K562 (cell line): Measurements from ENCODE around the gene ALG1L2. TPM values are rescaled to one million over a fixed set of nuclear protein-coding genes. Genes with fewer than 3 reads are reported as not detected.
"Not testable (repeated sequence)": the region's sequence is repeated elsewhere in the genome, so short reads cannot be mapped to it uniquely, and the experiment has no call there.

Source experiments
- ATAC-seq: fragments of 200-7000 bp; cut with Tn5 transposase; 3 replicates; pipeline ENCODE4 v1.9.1; 2020; ENCODE audit warnings: moderate library complexity
- BruUV-seq: library from RNA; stranded (reverse); fragments of 400-500 nt; replicated peaks from 2 replicates; lab custom pipeline; 2021; lab: Mats Ljungman, UMichigan
- CTCF ChIA-PET: fragments of 300-600 bp; formaldehyde crosslinking; extraction: SDS; loops from one replicate; lab custom pipeline; 2021; ENCODE audit warnings: low intra/inter-chr PET ratio; lab: Yijun Ruan, JAX
- POLR2A ChIA-PET: fragments of 300-600, 350-650 bp; sonication (Branson Sonifier 250); formaldehyde crosslinking; extraction: SDS; loops from one replicate; lab custom pipeline; 2021; ENCODE audit warnings: antibody characterized with exemption, inconsistent platforms; lab: Yijun Ruan, JAX
- DNase-seq, 4 experiments: peaks; one replicate each; pipeline versions ENCODE4 v3.0.0 to v3.0.0-alpha.2; 2011 to 2018; ENCODE audit warnings: low spot score in 3 of 4, mixed read lengths in 3 of 4; ENCODE audit errors: extremely low read depth in 1 of 4
- FAIRE-seq: peaks from 2 replicates; lab custom pipeline; 2011; peaks lifted over from hg19 to GRCh38; lab: Jason Lieb, UNC
- H2AFZ ChIP-seq: 2 replicates; pipeline ENCODE4 v1.6.0; 2011; ENCODE audit warnings: low read depth, low read length, control low read depth, inconsistent platforms
- H3K27ac ChIP-seq: fragments of 200-600 bp; 3 replicates; pipeline ENCODE4 v1.8.0; 2011; ENCODE audit warnings: low read depth, mild to moderate bottlenecking, control low read depth, inconsistent platforms, low read length, moderate library complexity, mixed read lengths; ENCODE audit errors: extremely low read depth
- H3K27me3 ChIP-seq, 2 experiments: fragments of 300-600 bp in 1 of 2; 2 replicates in 1 of 2; 3 replicates in 1 of 2; pipeline versions ENCODE4 v1.6.0 to v1.8.0; 2011; ENCODE audit warnings: inconsistent platforms in 2 of 2, low read length in 2 of 2, mild to moderate bottlenecking in 1 of 2, mixed read lengths in 1 of 2, moderate library complexity in 1 of 2; ENCODE audit not compliant: control insufficient read depth in 2 of 2, insufficient read depth in 2 of 2
- H3K36me3 ChIP-seq: fragments of 300-600 bp; 3 replicates; pipeline ENCODE4 v1.8.0; 2011; ENCODE audit warnings: mild to moderate bottlenecking, low read length, inconsistent platforms; ENCODE audit not compliant: control insufficient read depth, insufficient read depth
- H3K4me1 ChIP-seq, 2 experiments: fragments of 200-600 bp in 1 of 2; replicated peaks in 1 of 2; 2 replicates in 1 of 2; 3 replicates in 1 of 2; pipeline versions ENCODE4 v1.5.1 to v1.8.0; 2011; ENCODE audit warnings: inconsistent platforms in 2 of 2, low read length in 2 of 2, mild to moderate bottlenecking in 1 of 2, mixed read lengths in 1 of 2, moderate library complexity in 1 of 2; ENCODE audit not compliant: control insufficient read depth in 2 of 2, insufficient read depth in 2 of 2
- H3K4me2 ChIP-seq: 2 replicates; pipeline ENCODE4 v1.6.1; 2011; ENCODE audit warnings: low read length, control low read depth, inconsistent platforms, mixed read lengths; ENCODE audit not compliant: insufficient read depth
- H3K4me3 ChIP-seq: fragments of 200-600 bp; sonication (generic), shearing (Covaris generic); 2 replicates; pipeline ENCODE4 v1.5.1; 2016; ENCODE audit warnings: control low read depth, inconsistent platforms
- H3K79me2 ChIP-seq: fragments of 200-600 bp; 3 replicates; pipeline ENCODE4 v1.8.0; 2011; ENCODE audit warnings: low read length, inconsistent platforms; ENCODE audit not compliant: control insufficient read depth, insufficient read depth
- H3K9ac ChIP-seq, 2 experiments: 2 replicates each; pipeline versions ENCODE4 v1.6.0 to v1.6.1; 2011; ENCODE audit warnings: low read depth in 2 of 2, low read length in 2 of 2, control low read depth in 1 of 2, inconsistent platforms in 1 of 2, mild to moderate bottlenecking in 1 of 2, mixed read lengths in 1 of 2; ENCODE audit not compliant: insufficient read depth in 1 of 2
- H3K9me1 ChIP-seq: one replicate; pipeline ENCODE4 v1.6.0; 2011; ENCODE audit warnings: inconsistent platforms, mild to moderate bottlenecking, low read length, moderate library complexity; ENCODE audit not compliant: control insufficient read depth, insufficient read depth
- H3K9me3 ChIP-seq: replicated peaks from 2 replicates; pipeline ENCODE4 v1.5.1; 2011; ENCODE audit warnings: low read depth, low read length, inconsistent platforms; ENCODE audit not compliant: control insufficient read depth, insufficient read depth
- H4K20me1 ChIP-seq: replicated peaks from 2 replicates; pipeline ENCODE4 v1.6.1; 2011; ENCODE audit warnings: low read length, inconsistent platforms, mixed read lengths; ENCODE audit not compliant: control insufficient read depth, insufficient read depth
- CTBP1 ChIP-seq: fragments of 450-650 bp; IDR thresholded peaks from 2 replicates; pipeline ENCODE4 v1.6.1; 2016; ENCODE audit warnings: borderline replicate concordance
- JUND ChIP-seq, 2 experiments: IDR thresholded peaks; 2 replicates in 1 of 2; 3 replicates in 1 of 2; pipeline ENCODE4 v1.6.1; 2011; ENCODE audit warnings: borderline replicate concordance in 2 of 2, low read depth in 2 of 2, low read length in 2 of 2, improper control_type of control experiment in 1 of 2, missing biosample characterization in 1 of 2, missing genetic modification characterization in 1 of 2, missing genetic modification reagents in 1 of 2
- WGBS: fragments of 100-300 bp; shearing (Covaris generic); methylation state at CpG from one replicate; pipeline ENCODE4 v1.1.6; 2016; ENCODE audit warnings: low coverage, mixed read lengths; ENCODE audit not compliant: insufficient coverage; ENCODE audit errors: missing lambda C conversion rate; 5-methylcytosine and 5-hydroxymethylcytosine counted together
- in situ Hi-C: fragments of 300-500 bp; cut with MboI; formaldehyde crosslinking; loops from 4 replicates; pipeline ENCODE4 v1.15.0; 2018; ENCODE audit warnings: inconsistent platforms, mixed read lengths
- intact Hi-C: fragments of 100-400 bp; cut with micrococcal nuclease; formaldehyde crosslinking; loops from 2 replicates; pipeline ENCODE4 v1.14.2; 2022
- polyA plus RNA-seq, 8 experiments: library from polyadenylated mRNA; depleted of rRNA in 4 of 8; stranded (reverse) in 5 of 8; unstranded in 3 of 8; fragments of >200 nt; fragmentation: Nextera tagmentation in 2 of 8; fragmentation: Illumina TruSeq in 1 of 8; extraction: Ambion mirVana in 2 of 8; extraction: Trizol in 1 of 8; gene quantifications; 2 replicates each; pipeline versions ENCODE4 v1.2.1 to v1.2.3, GENCODE V29; 2011 to 2014; ENCODE audit warnings: inconsistent platforms in 1 of 8, missing spikeins in 1 of 8
- total RNA-seq, 7 experiments: library from RNA; depleted of rRNA in 6 of 7; stranded (reverse); fragments of >200 nt in 6 of 7; fragmentation: Illumina TruSeq in 2 of 7; extraction: Trizol in 2 of 7; gene quantifications; 2 replicates each; pipeline versions ENCODE4 v1.2.1 to v1.2.3, GENCODE V29; 2011 to 2021; ENCODE audit warnings: low replicate concordance in 1 of 7
- TF ChIP-seq, protein P1 (sequence below): fragments of 200-800 bp; sonication (Bioruptor generic); IDR thresholded peaks from 2 replicates; pipeline ENCODE4 v1.6.1; 2017; ENCODE audit warnings: missing genetic modification characterization, missing compliant biosample characterization

ALG1L2 gene
- total and polyA plus RNA-seq, 9 of the 15 experiments (the other 6 are each of a cell fraction or from before 2014, with no cell fraction given): 0.10 to 1.1 (median 0.33) TPM; not detected in 2

DNA sequence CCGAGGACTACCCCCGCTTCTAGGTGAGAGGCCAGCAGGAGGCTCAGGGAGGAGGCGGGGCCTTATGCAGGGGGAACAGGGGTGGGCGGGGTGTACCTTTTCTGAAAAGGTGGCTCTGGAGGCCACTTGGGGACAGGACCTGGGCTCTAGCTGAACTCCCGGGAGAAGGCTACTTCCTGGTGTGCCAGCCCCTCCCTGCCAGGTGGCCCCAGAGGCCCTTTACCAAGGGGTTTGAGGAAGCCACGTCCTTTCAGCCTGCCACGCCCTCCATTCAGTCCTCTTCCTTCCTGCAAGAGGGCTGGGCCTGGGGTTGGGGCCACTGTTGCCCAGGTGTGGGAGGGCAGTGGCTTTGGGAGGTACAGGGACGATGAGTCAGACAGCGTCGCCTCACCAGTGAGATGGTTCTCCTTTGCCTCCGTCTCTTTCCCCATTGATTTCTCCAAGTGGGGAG, 12.9 kb downstream of the ALG1L2 start:
- intact Hi-C loops; H3K4me3 ChIP-seq; H4K20me1 ChIP-seq; FAIRE-seq; H3K9me3 ChIP-seq; BruUV-seq; H3K9ac ChIP-seq; H3K27me3 ChIP-seq; H3K27ac ChIP-seq; TF ChIP-seq JUND (tag; IDR thresholded peaks at IDR 0.05; ENCODE audit: borderline replicate concordance, low read depth, low read length): not testable (repeated sequence)
- H3K4me2 ChIP-seq: peak overlapping the region; percentile 52
- peaks cover 0 to 11% of the 10 kb centered on the region in 2 experiments; a peak in 4 of 5 replicates for H3K4me1 ChIP-seq
- TF ChIP-seq CTBP1 (0 out of 2 replicates have a peak, but pooled peaks have one; percentile 42), JUND (IDR thresholded peaks at IDR 0.05; ENCODE audit: borderline replicate concordance, low read depth, low read length) (peak; percentile 44; the same call in 1 of the 2 replicates)
- TF ChIP-seq, protein P1, sequence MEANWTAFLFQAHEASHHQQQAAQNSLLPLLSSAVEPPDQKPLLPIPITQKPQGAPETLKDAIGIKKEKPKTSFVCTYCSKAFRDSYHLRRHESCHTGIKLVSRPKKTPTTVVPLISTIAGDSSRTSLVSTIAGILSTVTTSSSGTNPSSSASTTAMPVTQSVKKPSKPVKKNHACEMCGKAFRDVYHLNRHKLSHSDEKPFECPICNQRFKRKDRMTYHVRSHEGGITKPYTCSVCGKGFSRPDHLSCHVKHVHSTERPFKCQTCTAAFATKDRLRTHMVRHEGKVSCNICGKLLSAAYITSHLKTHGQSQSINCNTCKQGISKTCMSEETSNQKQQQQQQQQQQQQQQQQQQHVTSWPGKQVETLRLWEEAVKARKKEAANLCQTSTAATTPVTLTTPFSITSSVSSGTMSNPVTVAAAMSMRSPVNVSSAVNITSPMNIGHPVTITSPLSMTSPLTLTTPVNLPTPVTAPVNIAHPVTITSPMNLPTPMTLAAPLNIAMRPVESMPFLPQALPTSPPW (CRISPR knock-in tag): peak; percentile 9; the same call in 1 of the 2 replicates
- TF ChIP-seq, all 486 proteins: peak for 3; not testable (repeated sequence) for 483
- POLR2A ChIA-PET: interaction anchor here (0.6 to 0.9 kb wide), 2 partner anchors 17 to 759 kb away, joined by 3 read pairs; no protein-coding TSS in a partner anchor
- in situ Hi-C loops, H3K9me1 ChIP-seq, ATAC-seq, CTCF ChIA-PET, H3K36me3 ChIP-seq, H3K79me2 ChIP-seq: not testable (repeated sequence)
- WGBS: 20% methylated on average over 1 of the region's 11 CpGs
- DNase-seq: peak; percentile 22 to 35 (median 34)
- peak overlapping the region; percentile 82 for H2AFZ ChIP-seq

DNA sequence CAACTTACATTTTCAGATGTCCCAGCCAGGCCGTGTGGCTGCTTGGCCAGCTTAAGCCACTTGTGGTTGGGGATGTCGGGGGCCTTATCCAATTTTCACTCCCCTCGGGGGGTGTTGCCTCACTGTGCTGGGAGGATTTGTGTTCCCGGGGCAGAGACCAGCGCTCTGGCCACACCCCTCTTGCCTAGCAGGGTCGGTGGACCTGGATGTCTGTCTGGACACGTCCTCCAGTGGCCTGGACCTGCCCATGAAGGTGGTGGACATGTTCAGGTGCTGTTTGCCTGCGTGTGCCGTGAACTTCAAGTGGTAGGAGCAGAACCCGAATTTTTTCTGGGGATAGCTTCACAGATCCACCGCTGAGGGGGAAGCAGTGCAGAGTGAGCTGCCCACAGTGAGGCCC, 14.2 kb downstream of the ALG1L2 start:
- POLR2A ChIA-PET, H3K4me3 ChIP-seq, CTCF ChIA-PET, H3K4me2 ChIP-seq, BruUV-seq, H3K9ac ChIP-seq, ATAC-seq, DNase-seq, FAIRE-seq, H3K27ac ChIP-seq, H4K20me1 ChIP-seq, H3K9me1 ChIP-seq, H2AFZ ChIP-seq, H3K36me3 ChIP-seq, H3K79me2 ChIP-seq, H3K27me3 ChIP-seq, H3K9me3 ChIP-seq: not testable (repeated sequence)
- intact Hi-C loops: loop anchor here (5.0 kb wide), 1 partner anchor 154 kb away; no protein-coding TSS in a partner anchor
- H3K4me1 ChIP-seq: peaks cover 0 to 11% of the 10 kb centered on the region in 2 experiments; a peak in 4 of 5 replicates
- WGBS: 10% methylated on average over 3 of the region's 11 CpGs
- in situ Hi-C loops: loop anchor here (5.0 kb wide), 1 partner anchor 154 kb away; no protein-coding TSS in a partner anchor

DNA sequence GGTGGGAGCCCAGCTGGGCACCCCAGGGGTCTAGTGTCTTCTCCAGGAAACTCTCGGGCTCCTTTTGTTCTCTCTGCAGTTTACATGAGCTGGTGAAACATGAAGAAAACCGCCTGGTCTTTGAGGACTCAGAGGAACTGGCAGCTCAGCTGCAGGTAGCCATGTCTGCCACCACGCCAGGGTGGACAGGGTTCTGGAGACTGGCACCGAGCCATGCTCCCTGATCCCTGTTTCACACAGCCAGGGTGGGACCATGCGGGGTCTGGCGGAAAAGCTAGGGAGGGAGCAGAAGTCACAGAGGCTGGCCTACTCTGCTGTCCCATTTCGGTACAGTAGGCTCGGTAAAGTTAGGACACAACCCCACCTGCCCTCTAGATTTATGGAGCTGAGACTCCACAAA, 15.5 kb downstream of the ALG1L2 start:
- H3K4me3 ChIP-seq, H3K9me3 ChIP-seq, DNase-seq, BruUV-seq, H3K79me2 ChIP-seq, ATAC-seq, H3K9me1 ChIP-seq, H3K4me2 ChIP-seq, H3K9ac ChIP-seq, H4K20me1 ChIP-seq, H3K27me3 ChIP-seq, H2AFZ ChIP-seq, FAIRE-seq, H3K36me3 ChIP-seq, H3K27ac ChIP-seq, POLR2A ChIA-PET, CTCF ChIA-PET: not testable (repeated sequence)
- peaks cover 0 to 11% of the 10 kb centered on the region in 2 experiments; a peak in 4 of 5 replicates for H3K4me1 ChIP-seq
- in situ Hi-C loops: loop anchor here (5.0 kb wide), 1 partner anchor 155 kb away; no protein-coding TSS in a partner anchor
- intact Hi-C loops: loop anchor here (5.0 kb wide), 1 partner anchor 155 kb away; no protein-coding TSS in a partner anchor
- 72% methylated on average over 7 of the region's 8 CpGs for WGBS
